ENCODE measurements around the gene CREB3.

DNA sequence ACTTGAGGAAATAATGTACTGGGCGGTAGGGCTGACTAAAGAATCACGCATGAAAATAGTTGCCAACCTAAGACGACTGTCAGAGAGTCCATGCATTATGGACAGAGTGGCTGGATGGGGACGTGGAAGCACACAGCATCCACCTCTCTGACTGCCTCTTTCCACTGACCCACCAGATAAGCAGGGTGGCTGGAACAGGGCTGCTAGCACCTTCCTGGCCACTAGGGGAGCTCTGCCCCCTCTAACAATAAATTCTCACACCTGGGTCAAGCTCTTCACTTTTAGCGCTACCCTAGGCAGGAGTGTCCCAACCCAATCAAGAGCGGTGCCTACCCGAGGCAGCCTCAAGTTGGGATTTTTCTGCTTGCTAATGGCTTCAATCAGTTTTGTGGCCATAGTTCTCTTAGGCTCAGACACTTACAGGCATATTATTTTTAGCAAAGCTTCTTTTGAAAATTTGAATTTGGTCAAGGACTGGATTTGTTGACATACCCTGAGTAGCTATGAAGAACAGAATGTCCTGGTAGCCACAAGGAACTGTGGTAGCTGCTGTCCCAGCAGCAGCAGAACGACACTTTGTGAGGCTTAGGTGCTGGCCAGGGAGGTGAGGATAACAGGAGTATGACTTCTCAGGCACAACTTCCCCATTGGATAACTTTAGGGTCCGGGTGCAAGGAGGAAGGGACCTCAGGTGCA, 35.8 kb upstream of the CREB3 start:
- TF ChIP-seq POLR2A (IDR thresholded peaks at IDR 0.05) = no peak
- TF ChIP-seq, protein P1, sequence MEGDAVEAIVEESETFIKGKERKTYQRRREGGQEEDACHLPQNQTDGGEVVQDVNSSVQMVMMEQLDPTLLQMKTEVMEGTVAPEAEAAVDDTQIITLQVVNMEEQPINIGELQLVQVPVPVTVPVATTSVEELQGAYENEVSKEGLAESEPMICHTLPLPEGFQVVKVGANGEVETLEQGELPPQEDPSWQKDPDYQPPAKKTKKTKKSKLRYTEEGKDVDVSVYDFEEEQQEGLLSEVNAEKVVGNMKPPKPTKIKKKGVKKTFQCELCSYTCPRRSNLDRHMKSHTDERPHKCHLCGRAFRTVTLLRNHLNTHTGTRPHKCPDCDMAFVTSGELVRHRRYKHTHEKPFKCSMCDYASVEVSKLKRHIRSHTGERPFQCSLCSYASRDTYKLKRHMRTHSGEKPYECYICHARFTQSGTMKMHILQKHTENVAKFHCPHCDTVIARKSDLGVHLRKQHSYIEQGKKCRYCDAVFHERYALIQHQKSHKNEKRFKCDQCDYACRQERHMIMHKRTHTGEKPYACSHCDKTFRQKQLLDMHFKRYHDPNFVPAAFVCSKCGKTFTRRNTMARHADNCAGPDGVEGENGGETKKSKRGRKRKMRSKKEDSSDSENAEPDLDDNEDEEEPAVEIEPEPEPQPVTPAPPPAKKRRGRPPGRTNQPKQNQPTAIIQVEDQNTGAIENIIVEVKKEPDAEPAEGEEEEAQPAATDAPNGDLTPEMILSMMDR (IDR thresholded peaks at IDR 0.05) = peak; percentile 72 to 85 (median 84)

Measured in adrenal gland (tissue), 5 donors.